SJSA1 (cell line): ENCODE measurements around the gene COL2A1. TPM values are rescaled to one million over a fixed set of nuclear protein-coding genes. Genes with fewer than 3 reads are reported as not detected.

Source experiments
- DNase-seq, 2 experiments: peaks; one replicate each; pipeline ENCODE4 v3.0.0-alpha.2; 2015 to 2020; ENCODE audit warnings: low spot score in 2 of 2, low read depth in 1 of 2
- H3K27ac ChIP-seq: fragments of 250-450 bp; sonication (Bioruptor Pico); 2 replicates; pipeline ENCODE4 v1.5.1; 2020; ENCODE audit warnings: mild to moderate bottlenecking, moderate library complexity
- H3K27me3 ChIP-seq: fragments of 250-450 bp; sonication (Bioruptor Pico); replicated peaks from 2 replicates; pipeline ENCODE4 v1.5.1; 2020; ENCODE audit warnings: mild to moderate bottlenecking, moderate library complexity
- H3K36me3 ChIP-seq: fragments of 250-450 bp; sonication (Bioruptor Pico); 2 replicates; pipeline ENCODE4 v1.5.1; 2020; ENCODE audit warnings: mild to moderate bottlenecking
- H3K4me1 ChIP-seq: fragments of 250-450 bp; sonication (Bioruptor Pico); replicated peaks from 2 replicates; pipeline ENCODE4 v1.6.1; 2021; ENCODE audit warnings: mild to moderate bottlenecking
- H3K4me3 ChIP-seq: fragments of 250-450 bp; sonication (Bioruptor Pico); 2 replicates; pipeline ENCODE4 v1.5.1; 2020; ENCODE audit warnings: mild to moderate bottlenecking
- H3K9me3 ChIP-seq: fragments of 250-450 bp; sonication (Bioruptor Pico); replicated peaks from 2 replicates; pipeline ENCODE4 v1.5.1; 2020; ENCODE audit warnings: mild to moderate bottlenecking
- total RNA-seq: library from RNA; depleted of rRNA; stranded (reverse); fragments of >200 nt; shearing (Covaris generic); gene quantifications from 2 replicates; pipeline ENCODE4 v1.2.3, GENCODE V29; 2014

The COL2A1 gene
- total RNA-seq, 1 experiment from 2014 or later = not detected

DNA sequence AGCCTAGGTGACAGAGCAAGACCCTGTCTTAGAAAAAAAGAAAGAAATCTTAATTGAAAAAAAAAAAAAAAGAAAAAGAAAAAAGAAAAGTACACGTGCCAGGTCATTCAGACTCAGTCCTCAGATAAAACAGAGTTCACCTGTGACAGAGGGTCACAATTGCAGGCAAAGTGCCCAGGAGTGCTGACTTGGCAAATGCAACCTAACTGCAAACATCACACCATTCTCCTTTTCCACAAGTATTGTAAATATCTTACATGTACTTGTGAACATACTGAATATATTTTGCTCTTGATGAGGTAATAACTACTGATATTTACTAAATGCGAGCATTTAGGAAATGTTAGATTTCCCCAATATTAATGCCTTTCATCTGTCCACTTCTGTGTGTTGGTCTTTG is 9.0 kb upstream of the COL2A1 start:
- Histone ChIP-seq H3K27me3 (peaks cover 100% of the 10 kb centered on the region), H3K27ac (no peak overlapping the region), H3K4me1 (no peaks in the 10 kb centered on the region), H3K36me3 (no peaks in the 10 kb centered on the region), H3K4me3 (no peak overlapping the region), H3K9me3 (peaks cover 15% of the 10 kb centered on the region)
- DNase-seq = peak; percentile 70 to 79

DNA sequence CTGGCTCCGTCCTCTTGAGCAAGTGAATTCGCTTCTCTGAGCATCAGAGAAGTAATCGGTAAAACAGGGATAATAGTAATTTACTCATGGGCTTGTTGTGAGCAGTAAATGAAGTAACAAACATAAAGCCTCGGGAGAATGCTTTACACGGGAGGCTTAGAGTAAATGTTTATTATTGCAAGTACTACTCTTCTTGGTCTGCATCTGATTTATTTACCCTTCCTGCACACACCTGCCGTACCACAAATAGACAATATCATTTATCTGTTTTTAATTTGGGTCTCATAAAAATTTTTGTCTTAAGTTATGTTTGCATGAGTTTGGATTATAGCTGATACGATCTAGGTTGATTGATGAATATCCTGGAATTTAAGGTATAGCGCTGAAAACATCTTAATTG is 7.8 kb upstream of the COL2A1 start:
- peak in 1 of 2 experiments; percentile 68 for DNase-seq
- H3K27me3 ChIP-seq = peaks cover 100% of the 10 kb centered on the region
- H3K4me3 ChIP-seq = no peak overlapping the region
- no peaks in the 10 kb centered on the region for H3K4me1 ChIP-seq
- no peaks in the 10 kb centered on the region for H3K36me3 ChIP-seq
- H3K27ac ChIP-seq = no peak overlapping the region
- H3K9me3 ChIP-seq = peaks cover 15% of the 10 kb centered on the region

DNA sequence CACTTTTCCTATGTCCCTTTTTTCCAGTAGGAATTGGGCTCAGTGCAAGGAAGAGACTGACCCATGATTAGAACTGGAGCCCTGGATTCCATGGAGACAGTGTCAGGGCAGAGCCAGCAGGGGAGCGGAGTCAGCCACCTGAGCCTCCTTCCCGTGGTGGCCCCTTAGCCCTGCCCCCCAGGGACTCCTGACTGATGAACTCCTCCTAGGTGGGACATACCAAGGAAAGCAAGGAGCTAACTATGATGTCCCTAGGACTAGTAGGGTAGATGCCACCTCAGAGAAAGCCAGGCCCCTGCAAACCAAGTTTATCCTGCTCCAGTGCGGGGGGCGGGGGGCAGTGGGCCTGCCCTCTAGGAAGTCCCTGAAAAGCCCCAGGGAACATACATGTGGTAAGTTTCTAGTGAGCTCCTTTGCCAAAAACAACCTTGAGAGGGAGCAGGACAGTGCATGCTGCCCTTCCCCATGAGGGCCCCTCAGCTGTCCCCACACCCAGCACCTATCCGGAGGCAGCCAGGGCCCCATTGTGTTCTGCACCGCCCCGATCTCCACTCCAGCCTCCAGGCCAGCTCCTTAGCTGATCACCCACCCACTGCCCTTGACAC is 6.2 kb upstream of the COL2A1 start:
- peak; percentile 70 to 94 for DNase-seq
- Histone ChIP-seq H3K4me3 (no peak overlapping the region), H3K4me1 (no peaks in the 10 kb centered on the region), H3K27ac (no peak overlapping the region), H3K9me3 (peaks cover 13% of the 10 kb centered on the region), H3K36me3 (no peaks in the 10 kb centered on the region), H3K27me3 (peaks cover 100% of the 10 kb centered on the region)

DNA sequence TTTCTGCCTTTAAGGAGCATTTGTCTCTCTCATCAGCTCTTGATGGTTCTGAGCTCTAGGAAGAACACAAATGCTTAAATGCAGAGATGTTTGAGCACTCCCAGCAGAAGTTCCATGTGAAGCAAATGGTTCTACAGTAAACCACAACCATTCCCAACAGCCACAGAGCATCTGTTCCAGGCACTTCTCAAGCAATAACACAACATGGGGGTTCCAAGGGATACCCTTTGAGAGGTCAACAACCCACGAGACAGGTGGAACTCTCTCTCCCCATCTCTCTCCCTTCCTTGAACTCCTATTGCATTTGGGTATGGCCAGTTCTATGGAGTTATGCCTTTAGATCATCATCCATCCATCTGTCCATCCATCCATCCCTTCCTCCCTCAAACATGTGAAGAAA is 5.2 kb upstream of the COL2A1 start:
- DNase-seq = peak in 1 of 2 experiments; percentile 76
- peaks cover 18% of the 10 kb centered on the region for H3K9me3 ChIP-seq
- H3K27me3 ChIP-seq = peaks cover 100% of the 10 kb centered on the region
- peaks cover 2% of the 10 kb centered on the region for H3K4me1 ChIP-seq
- H3K36me3 ChIP-seq = no peaks in the 10 kb centered on the region
- H3K27ac ChIP-seq = no peak overlapping the region
- no peak overlapping the region for H3K4me3 ChIP-seq

DNA sequence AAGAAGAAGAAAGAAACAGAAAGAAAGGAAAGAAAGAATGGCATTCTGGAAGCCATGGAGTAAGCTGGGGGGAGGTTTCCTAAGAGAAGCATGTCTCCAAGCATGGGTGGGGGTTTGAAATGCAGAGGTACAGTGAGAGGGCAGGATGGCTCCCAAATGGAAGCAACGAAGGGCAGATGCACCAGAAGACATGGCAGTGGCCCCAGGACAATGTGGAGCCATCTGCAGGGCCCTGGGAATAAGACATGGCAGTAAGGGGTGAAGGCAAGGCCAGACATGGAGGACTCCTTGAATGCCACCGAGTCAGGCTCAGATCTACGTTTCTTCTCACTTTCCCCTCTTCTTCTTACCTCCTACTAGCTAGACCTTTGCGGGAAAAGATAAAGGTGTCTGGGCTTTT is 4.7 kb upstream of the COL2A1 start:
- Histone ChIP-seq H3K4me1 (peaks cover 8% of the 10 kb centered on the region), H3K4me3 (no peak overlapping the region), H3K9me3 (peaks cover 18% of the 10 kb centered on the region), H3K27ac (no peak overlapping the region), H3K36me3 (no peaks in the 10 kb centered on the region), H3K27me3 (peaks cover 100% of the 10 kb centered on the region)
- peak; percentile 73 to 89 for DNase-seq

DNA sequence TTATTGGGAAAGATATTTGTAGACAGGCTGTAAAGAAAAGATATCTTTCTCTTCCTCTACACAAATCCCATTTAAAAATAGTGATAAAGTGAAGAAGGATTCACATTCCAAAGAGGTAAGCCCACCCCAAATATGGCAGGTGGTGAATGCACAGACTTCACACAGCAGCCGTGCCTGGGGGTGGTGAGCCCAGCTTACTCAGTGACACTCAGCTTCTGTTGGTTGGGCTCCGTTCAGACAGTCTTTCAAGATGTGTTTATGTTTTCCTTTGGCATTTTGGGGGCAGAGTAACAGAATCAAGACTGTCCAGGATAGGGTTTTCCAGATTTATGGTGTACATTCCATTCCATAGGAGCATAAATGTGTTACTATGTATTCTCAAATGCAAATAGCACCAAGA is 4.1 kb upstream of the COL2A1 start:
- DNase-seq = peak; percentile 67 to 89
- H3K27ac ChIP-seq = no peak overlapping the region
- H3K36me3 ChIP-seq = no peaks in the 10 kb centered on the region
- no peak overlapping the region for H3K4me3 ChIP-seq
- H3K9me3 ChIP-seq = peaks cover 21% of the 10 kb centered on the region
- peaks cover 10% of the 10 kb centered on the region for H3K4me1 ChIP-seq
- H3K27me3 ChIP-seq = peaks cover 100% of the 10 kb centered on the region

DNA sequence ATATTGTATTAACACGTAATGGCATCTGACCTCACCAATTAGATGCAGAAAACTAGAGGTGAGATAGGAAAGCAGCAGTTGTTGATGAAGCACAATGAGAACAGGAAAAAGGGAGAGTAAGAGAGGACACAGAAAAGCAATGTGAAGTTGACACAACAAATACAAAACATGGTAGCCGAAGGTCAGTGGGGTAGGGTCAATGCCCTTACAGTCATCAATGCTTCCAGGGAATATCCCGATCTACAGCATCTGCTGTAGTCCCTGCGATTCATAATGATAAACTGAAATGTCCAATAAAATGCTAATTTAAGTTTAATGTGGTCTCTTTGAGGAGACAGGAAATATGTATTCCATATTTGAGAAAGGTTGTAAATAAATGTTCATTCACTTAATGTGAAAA is 2.9 kb upstream of the COL2A1 start:
- H3K4me3 ChIP-seq = no peak overlapping the region
- peaks cover 15% of the 10 kb centered on the region for H3K4me1 ChIP-seq
- no peak overlapping the region for H3K27ac ChIP-seq
- H3K36me3 ChIP-seq = no peaks in the 10 kb centered on the region
- peak; percentile 62 to 72 for DNase-seq
- peaks cover 27% of the 10 kb centered on the region for H3K9me3 ChIP-seq
- H3K27me3 ChIP-seq = peaks cover 100% of the 10 kb centered on the region

DNA sequence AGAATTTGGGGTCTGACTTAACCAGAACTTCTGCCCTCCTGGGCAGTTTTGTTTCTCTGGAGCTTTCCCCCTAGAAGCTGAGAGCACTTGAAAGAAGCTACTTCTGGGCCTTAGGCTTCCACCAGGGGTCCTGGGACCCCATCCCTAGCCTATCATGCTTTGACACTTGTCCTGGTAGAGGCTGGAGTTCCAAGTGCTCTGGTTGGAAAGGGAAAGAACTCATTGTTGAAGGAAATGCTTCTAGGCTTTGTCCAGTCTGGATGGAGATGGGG is 1.4 kb upstream of the COL2A1 start:
- H3K4me3 ChIP-seq = no peak overlapping the region
- H3K9me3 ChIP-seq = peaks cover 27% of the 10 kb centered on the region
- peaks cover 15% of the 10 kb centered on the region for H3K4me1 ChIP-seq
- H3K27me3 ChIP-seq = peaks cover 84% of the 10 kb centered on the region
- peak; percentile 75 to 86 for DNase-seq
- H3K36me3 ChIP-seq = no peaks in the 10 kb centered on the region
- no peak overlapping the region for H3K27ac ChIP-seq

DNA sequence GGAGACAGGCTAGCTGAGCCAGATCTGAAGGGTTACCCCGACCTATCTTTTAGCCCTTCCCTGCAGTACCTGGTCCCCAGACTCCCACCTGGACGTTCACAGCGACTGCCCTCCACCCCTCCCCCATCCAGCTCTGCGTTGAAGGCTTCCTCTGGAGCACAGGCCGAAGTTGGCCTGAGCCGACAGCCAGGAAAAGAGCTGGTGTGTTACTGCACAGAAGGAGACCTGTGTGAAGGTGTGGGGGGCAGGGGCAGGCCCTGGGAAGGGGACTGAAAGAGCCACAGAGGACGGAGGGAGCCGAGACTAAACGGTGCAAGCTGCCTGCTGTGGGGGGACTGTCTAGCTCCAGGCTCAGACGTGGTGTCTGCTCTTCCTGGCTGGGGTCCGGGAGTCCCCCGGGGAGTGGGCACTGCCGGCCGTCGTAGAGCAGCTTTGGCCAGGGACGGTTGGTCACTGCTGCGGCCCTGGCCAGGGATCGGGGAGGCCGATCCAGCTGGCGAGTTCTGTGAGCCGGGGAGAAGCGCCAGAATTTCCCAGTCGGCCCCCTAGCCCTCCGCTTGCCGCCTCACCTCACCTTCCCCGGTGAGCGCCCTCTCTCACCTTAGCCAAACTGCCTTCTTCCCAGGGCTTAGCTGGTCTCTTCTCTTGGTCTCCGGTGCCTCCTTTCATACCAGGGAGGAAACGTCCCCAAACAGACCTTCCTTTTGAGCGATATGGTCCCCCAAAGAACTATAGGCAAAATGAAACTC is 899 bp upstream of the COL2A1 start:
- H3K4me3 ChIP-seq = no peak overlapping the region
- no peak overlapping the region for H3K27ac ChIP-seq
- no peaks in the 10 kb centered on the region for H3K36me3 ChIP-seq
- peaks cover 27% of the 10 kb centered on the region for H3K9me3 ChIP-seq
- H3K27me3 ChIP-seq = peaks cover 79% of the 10 kb centered on the region
- peak; percentile 74 to 95 for DNase-seq
- peaks cover 15% of the 10 kb centered on the region for H3K4me1 ChIP-seq

DNA sequence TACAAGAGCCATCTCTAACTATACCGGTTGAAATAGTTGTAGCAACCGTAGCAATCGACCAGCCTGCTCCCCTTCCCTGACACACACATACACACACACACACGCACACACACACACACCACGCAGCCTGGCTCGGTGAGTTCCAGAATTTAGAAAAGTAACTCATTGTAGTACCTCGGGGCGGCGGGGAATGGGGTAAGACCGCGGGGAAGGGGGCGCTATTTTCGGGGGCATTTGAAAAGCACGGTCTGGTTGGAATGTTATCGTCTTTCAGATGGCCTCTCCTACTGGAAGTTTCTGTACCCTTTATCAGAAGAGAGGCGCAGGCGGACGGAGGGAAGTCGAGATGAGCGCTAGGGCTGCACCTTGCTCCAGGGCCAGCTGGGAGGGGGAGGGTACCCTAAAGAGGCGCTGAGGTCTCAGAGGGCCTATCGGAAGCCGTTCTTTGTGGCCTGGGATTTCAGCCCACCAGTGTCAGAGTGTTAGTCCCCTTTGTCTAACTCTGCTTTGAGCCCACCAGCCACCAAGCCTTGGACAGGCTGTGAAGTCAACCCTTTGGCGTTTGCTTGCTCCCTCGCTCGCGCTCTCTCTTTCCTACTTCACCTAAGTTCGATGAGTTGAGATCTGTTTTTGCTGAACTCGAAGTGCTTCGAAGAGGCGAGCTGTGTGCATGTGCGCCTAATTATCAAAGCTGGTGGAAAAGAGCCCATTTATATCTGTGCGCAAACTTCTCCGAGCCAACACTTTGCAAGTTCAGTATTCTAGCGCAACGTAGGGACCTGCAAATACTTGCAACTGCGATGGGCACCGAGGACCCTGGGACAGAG is 837 bp downstream of the COL2A1 start:
- peaks cover 62% of the 10 kb centered on the region for H3K27me3 ChIP-seq
- peak in 1 of 2 experiments; percentile 94 for DNase-seq
- peaks cover 26% of the 10 kb centered on the region for H3K9me3 ChIP-seq
- H3K4me3 ChIP-seq = no peak overlapping the region
- no peak overlapping the region for H3K27ac ChIP-seq
- no peaks in the 10 kb centered on the region for H3K36me3 ChIP-seq
- H3K4me1 ChIP-seq = peaks cover 15% of the 10 kb centered on the region

DNA sequence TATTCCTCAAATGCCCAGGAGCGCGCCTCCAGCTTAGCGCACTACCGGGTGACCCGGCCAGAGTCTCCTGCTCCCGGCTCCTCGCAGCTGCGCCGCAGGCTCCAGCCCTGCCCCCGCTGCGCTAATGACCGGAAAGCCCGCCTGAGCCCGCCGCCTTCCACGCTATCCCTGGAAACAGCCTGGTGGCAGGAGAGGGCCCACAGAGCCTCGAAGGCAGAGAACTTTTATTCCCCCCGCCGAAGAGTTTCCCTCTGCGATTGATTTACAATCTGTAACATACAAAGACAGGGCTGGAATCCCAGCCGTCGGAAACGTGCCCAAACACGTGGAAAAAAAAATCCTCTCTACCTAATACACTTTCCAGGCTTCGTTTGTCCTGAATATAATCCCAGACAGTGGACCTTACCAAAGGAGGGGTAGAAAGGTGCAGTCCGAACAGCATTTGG is 1.5 kb downstream of the COL2A1 start:
- Histone ChIP-seq H3K9me3 (peaks cover 26% of the 10 kb centered on the region), H3K27me3 (peaks cover 55% of the 10 kb centered on the region), H3K36me3 (no peaks in the 10 kb centered on the region), H3K4me3 (no peak overlapping the region), H3K4me1 (peaks cover 15% of the 10 kb centered on the region), H3K27ac (no peak overlapping the region)
- DNase-seq = peak; percentile 79 to 95

DNA sequence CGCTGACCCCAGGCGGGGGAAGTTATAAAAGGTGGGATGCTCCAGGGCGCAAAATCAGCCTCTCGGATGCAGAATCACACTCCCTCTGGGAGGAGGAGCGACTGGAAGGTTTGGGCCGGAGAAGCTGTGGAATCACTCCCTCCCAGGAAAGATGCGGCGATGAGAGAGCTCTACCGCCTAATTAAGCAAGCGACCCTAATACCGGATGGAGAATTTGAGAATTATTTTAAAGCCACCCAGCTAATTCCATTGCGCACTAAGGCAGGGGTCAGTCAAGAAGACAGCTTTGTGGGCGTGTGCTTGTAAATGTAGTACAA is 1.9 kb downstream of the COL2A1 start:
- Histone ChIP-seq H3K4me3 (no peak overlapping the region), H3K27me3 (peaks cover 54% of the 10 kb centered on the region), H3K36me3 (no peaks in the 10 kb centered on the region), H3K4me1 (peaks cover 15% of the 10 kb centered on the region), H3K9me3 (peaks cover 26% of the 10 kb centered on the region), H3K27ac (no peak overlapping the region)
- DNase-seq = peak in 1 of 2 experiments; percentile 88

DNA sequence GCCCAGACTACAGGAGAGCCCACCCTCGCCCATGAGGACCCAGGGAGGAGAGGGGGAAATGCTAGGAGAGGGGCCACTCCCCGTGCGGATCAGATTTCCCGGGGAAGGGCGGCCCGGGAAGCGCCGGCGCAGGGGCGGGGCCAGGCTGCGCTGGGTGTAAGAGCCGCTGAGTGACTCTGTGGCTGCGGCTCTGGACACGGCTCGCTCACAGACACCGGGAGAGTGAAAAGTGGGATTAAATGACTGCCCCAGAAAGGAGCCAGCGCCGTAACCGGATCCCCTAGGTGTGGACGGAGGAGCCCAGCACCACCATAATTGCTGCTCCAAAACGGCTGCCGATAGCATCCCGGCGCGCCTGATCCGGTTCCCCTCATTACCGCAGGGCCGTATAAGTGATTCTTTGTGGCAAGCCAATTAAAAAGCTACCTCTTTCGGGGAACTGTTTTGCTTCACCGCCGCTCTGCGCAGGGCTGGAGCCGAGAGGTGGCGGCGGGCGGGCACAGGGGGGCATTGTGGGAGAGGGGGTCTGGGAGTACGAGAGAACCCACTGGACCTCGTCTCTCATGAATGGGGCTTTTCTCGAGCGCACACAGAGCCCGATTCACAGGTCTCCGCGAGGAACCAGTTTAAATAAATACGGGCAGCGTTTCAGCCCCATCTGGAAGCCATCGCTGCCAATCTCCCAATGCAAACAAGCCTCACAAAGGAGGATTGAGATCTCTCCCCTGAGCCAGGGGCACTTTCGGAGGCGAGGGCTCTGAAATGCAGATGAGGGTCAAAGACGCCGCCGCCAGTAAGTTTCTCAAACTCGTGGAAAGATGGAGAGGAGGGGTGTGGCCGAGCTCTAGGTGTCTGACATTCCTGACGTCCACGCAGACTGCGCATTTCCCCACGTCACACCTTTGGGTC is 2.5 kb downstream of the COL2A1 start:
- H3K4me1 ChIP-seq = peaks cover 15% of the 10 kb centered on the region
- H3K4me3 ChIP-seq = no peak overlapping the region
- no peaks in the 10 kb centered on the region for H3K36me3 ChIP-seq
- peaks cover 26% of the 10 kb centered on the region for H3K9me3 ChIP-seq
- peaks cover 52% of the 10 kb centered on the region for H3K27me3 ChIP-seq
- no peak overlapping the region for H3K27ac ChIP-seq
- peak in 1 of 2 experiments; percentile 21 for DNase-seq
